K562 (cell line): ENCODE results near the gene KLF5. TPM values are rescaled to one million over a fixed set of nuclear protein-coding genes. Genes with fewer than 3 reads are reported as not detected.

Source experiments
- BACH1 ChIP-seq: fragments of 200-800 bp; sonication (Bioruptor generic); IDR thresholded peaks from 2 replicates; pipeline ENCODE4 v1.6.1; 2016; ENCODE audit warnings: missing genetic modification characterization, missing compliant biosample characterization
- BDP1 ChIP-seq: IDR thresholded peaks from 3 replicates; pipeline ENCODE4 v1.6.1; 2011; ENCODE audit not compliant: insufficient read length, insufficient read depth
- CREBBP ChIP-seq: IDR thresholded peaks from one replicate; pipeline ENCODE4 v1.6.1; 2012; ENCODE audit warnings: low read depth, mild to moderate bottlenecking, control low read depth, inconsistent platforms, low read length
- EP300 ChIP-seq: IDR thresholded peaks from 2 replicates; pipeline ENCODE4 v1.6.1; 2012; ENCODE audit warnings: low read length, improper control_type of control experiment
- HNRNPK ChIP-seq: fragments of 200-400 bp; formaldehyde crosslinking; IDR thresholded peaks from one replicate; pipeline ENCODE4 v1.6.1; 2018; ENCODE audit warnings: mild to moderate bottlenecking, low read depth, low read length; ENCODE audit not compliant: poor library complexity, severe bottlenecking
- ID3 ChIP-seq, 2 experiments: fragments of 250-450 bp in 1 of 2; fragments of 450-650 bp in 1 of 2; sonication (Bioruptor Pico) in 1 of 2; IDR thresholded peaks; 2 replicates each; pipeline versions ENCODE4 v1.6.1 to v1.8.0; 2016 to 2021; ENCODE audit warnings: mild to moderate bottlenecking in 2 of 2, moderate library complexity in 2 of 2, missing compliant biosample characterization in 1 of 2, missing genetic modification characterization in 1 of 2
- IFI16 ChIP-seq: fragments of 250-450 bp; sonication (Bioruptor Pico); IDR thresholded peaks from 2 replicates; pipeline ENCODE4 v2.1.2; 2022; ENCODE audit warnings: mild to moderate bottlenecking, inconsistent platforms
- KAT8 ChIP-seq: fragments of 450-650 bp; IDR thresholded peaks from 2 replicates; pipeline ENCODE4 v1.6.1; 2016; ENCODE audit warnings: low read depth, mild to moderate bottlenecking
- KLF1 ChIP-seq: fragments of 450-650 bp; IDR thresholded peaks from 2 replicates; pipeline ENCODE4 v1.6.1; 2016; ENCODE audit warnings: missing genetic modification characterization, missing compliant biosample characterization
- KLF10 ChIP-seq: fragments of 250-450 bp; sonication (Bioruptor Pico); IDR thresholded peaks from 2 replicates; pipeline ENCODE4 v1.6.1; 2021; ENCODE audit warnings: matching md5 sums
- MCM7 ChIP-seq, 2 experiments: fragments of 450-650 bp; IDR thresholded peaks; 2 replicates each; pipeline ENCODE4 v1.6.1; 2016 to 2018
- NEUROD1 ChIP-seq: fragments of 150-350 bp; IDR thresholded peaks from 2 replicates; pipeline ENCODE4 v1.6.1; 2014; ENCODE audit warnings: borderline replicate concordance, low read length, low read depth; ENCODE audit not compliant: partially characterized antibody
- PKNOX1 ChIP-seq: fragments of 450-650 bp; IDR thresholded peaks from 2 replicates; pipeline ENCODE4 v1.6.1; 2016
- POLR3A ChIP-seq: IDR thresholded peaks from 2 replicates; pipeline ENCODE4 v1.6.1; 2011; ENCODE audit warnings: borderline replicate concordance, mild to moderate bottlenecking, moderate library complexity; ENCODE audit not compliant: insufficient read length, insufficient read depth; ENCODE audit errors: extremely low read depth
- SMARCA4 ChIP-seq: fragments of 450-650 bp; IDR thresholded peaks from 2 replicates; pipeline ENCODE4 v1.6.1; 2016
- SP1 ChIP-seq: sonication (generic); formaldehyde crosslinking; IDR thresholded peaks from 2 replicates; pipeline ENCODE4 v1.8.1; 2022; ENCODE audit warnings: mild to moderate bottlenecking, missing genetic modification reagents
- STAT6 ChIP-seq: sonication (generic); formaldehyde crosslinking; IDR thresholded peaks from 2 replicates; pipeline ENCODE4 v1.8.1; 2023; ENCODE audit warnings: mild to moderate bottlenecking, missing genetic modification reagents
- TBL1XR1 ChIP-seq, 2 experiments: IDR thresholded peaks; 2 replicates each; pipeline ENCODE4 v1.6.1; 2012; ENCODE audit warnings: improper control_type of control experiment in 2 of 2, low read length in 2 of 2, mild to moderate bottlenecking in 1 of 2
- ZBTB34 ChIP-seq: fragments of 250-450 bp; sonication (Bioruptor Pico); IDR thresholded peaks from 2 replicates; pipeline ENCODE4 v1.8.0; 2021; ENCODE audit warnings: mild to moderate bottlenecking, moderate library complexity
- ZBTB43 ChIP-seq: sonication (generic); formaldehyde crosslinking; IDR thresholded peaks from 2 replicates; pipeline ENCODE4 v1.8.0; 2023; ENCODE audit warnings: mild to moderate bottlenecking, missing genetic modification reagents
- ZNF212 ChIP-seq: fragments of 450-650 bp; formaldehyde crosslinking; IDR thresholded peaks from 2 replicates; pipeline ENCODE4 v1.4.0; 2020; ENCODE audit warnings: mild to moderate bottlenecking
- ZNF354B ChIP-seq: fragments of 250-450 bp; sonication (Bioruptor Pico); IDR thresholded peaks from 2 replicates; pipeline ENCODE4 v1.4.0; 2020
- polyA plus RNA-seq, 8 experiments: library from polyadenylated mRNA; depleted of rRNA in 4 of 8; stranded (reverse) in 5 of 8; unstranded in 3 of 8; fragments of >200 nt; fragmentation: Nextera tagmentation in 2 of 8; fragmentation: Illumina TruSeq in 1 of 8; extraction: Ambion mirVana in 2 of 8; extraction: Trizol in 1 of 8; gene quantifications; 2 replicates each; pipeline versions ENCODE4 v1.2.1 to v1.2.3, GENCODE V29; 2011 to 2014; ENCODE audit warnings: inconsistent platforms in 1 of 8, missing spikeins in 1 of 8
- total RNA-seq, 7 experiments: library from RNA; depleted of rRNA in 6 of 7; stranded (reverse); fragments of >200 nt in 6 of 7; fragmentation: Illumina TruSeq in 2 of 7; extraction: Trizol in 2 of 7; gene quantifications; 2 replicates each; pipeline versions ENCODE4 v1.2.1 to v1.2.3, GENCODE V29; 2011 to 2021; ENCODE audit warnings: low replicate concordance in 1 of 7

KLF5 gene
- total and polyA plus RNA-seq, 9 of the 15 experiments (the other 6 are each of a cell fraction or from before 2014, with no cell fraction given), result 0.17 to 1.0 (median 0.36) TPM

GRCh38 chr13:73090116-73090822, 31.5 kb downstream of the KLF5 start (continued):
- no peak for TF ChIP-seq ZBTB34 (CRISPR knock-in tag)
- no peak for TF ChIP-seq KLF10 (CRISPR knock-in tag)
- no peak for TF ChIP-seq ID3 (CRISPR knock-in tag; IDR thresholded peaks at IDR 0.05)
- no peak for TF ChIP-seq ID3 (tag; IDR thresholded peaks at IDR 0.05)
- no peak for TF ChIP-seq IFI16 (CRISPR knock-in tag)
- TF ChIP-seq MCM7 (IDR thresholded peaks at IDR 0.05), result no peak
- no peak for TF ChIP-seq ZNF354B (CRISPR knock-in tag)
- TF ChIP-seq ZBTB43, result no peak
- TF ChIP-seq BACH1, result peak; percentile 54; the same call in 1 of the 2 replicates
- TF ChIP-seq SMARCA4, result peak; percentile 71; the same call in 1 of the 2 replicates
- TF ChIP-seq POLR3A, result no peak
- TF ChIP-seq EP300, result peak; percentile 71
- no peak for TF ChIP-seq PKNOX1
- TF ChIP-seq KAT8, result no peak
- TF ChIP-seq KLF1 (tag), result no peak
- no peak for TF ChIP-seq BDP1
- no peak for TF ChIP-seq SP1 (CRISPR knock-in tag)
- no peak for TF ChIP-seq HNRNPK
- no peak for TF ChIP-seq CREBBP
- no peak for TF ChIP-seq STAT6 (CRISPR knock-in tag)
- TF ChIP-seq TBL1XR1 (IDR thresholded peaks at IDR 0.05; ENCODE audit: low read length in 2 of 2), result no peak
- no peak for TF ChIP-seq NEUROD1
- TF ChIP-seq ZNF212 (CRISPR knock-in tag), result no peak
